CD4-positive, alpha-beta T cell (primary cell): ENCODE data around the gene ADGRV1. TPM values are rescaled to one million over a fixed set of nuclear protein-coding genes. Genes with fewer than 3 reads are reported as not detected.

Experiments
- ATAC-seq: fragments of 200-7000 bp; cut with Tn5 transposase; one replicate; pipeline ENCODE4 v1.10.0; 2022; ENCODE audit warnings: mild to moderate bottlenecking; ENCODE audit not compliant: poor library complexity
- CTCF ChIA-PET: fragments of 350-600 bp; sonication (Branson Sonifier 250); formaldehyde crosslinking; loops from one replicate; lab custom pipeline; 2021; ENCODE audit warnings: antibody characterized with exemption, inconsistent platforms; lab: Charles Lee
- POLR2A ChIA-PET: fragments of 350-600 bp; sonication (Branson Sonifier 250); formaldehyde crosslinking; loops from one replicate; lab custom pipeline; 2021; ENCODE audit warnings: antibody characterized with exemption, inconsistent platforms; lab: Charles Lee
- DNase-seq, 14 experiments: peaks; one replicate each; pipeline ENCODE4 v3.0.0-alpha.2; 2013 to 2020; ENCODE audit warnings: mixed read lengths in 2 of 14
- H3K27ac ChIP-seq, 2 donors: one replicate each; pipeline versions ENCODE4 v1.5.1 to v1.7.0; 2013; ENCODE audit warnings: low read length in 2 of 2, low read depth in 1 of 2, mild to moderate bottlenecking in 1 of 2
- H3K27me3 ChIP-seq, 2 experiments: 1 replicate in 1 of 2; 2 replicates in 1 of 2; pipeline versions ENCODE4 v1.6.1 to v1.7.0; 2013; ENCODE audit warnings: low read length in 2 of 2, control low read depth in 1 of 2, mild to moderate bottlenecking in 1 of 2, moderate library complexity in 1 of 2; ENCODE audit not compliant: insufficient read depth in 2 of 2, control insufficient read depth in 1 of 2
- H3K36me3 ChIP-seq: one replicate; pipeline ENCODE4 v1.6.1; 2013; ENCODE audit warnings: low read length, control low read depth; ENCODE audit not compliant: insufficient read depth
- H3K4me1 ChIP-seq: one replicate; pipeline ENCODE4 v1.6.1; 2013; ENCODE audit warnings: low read length, control low read depth; ENCODE audit not compliant: insufficient read depth
- H3K4me3 ChIP-seq: one replicate; pipeline ENCODE4 v1.5.1; 2013; ENCODE audit warnings: mild to moderate bottlenecking, low read length, moderate library complexity
- H3K9me3 ChIP-seq, 2 experiments: 1 replicate in 1 of 2; 2 replicates in 1 of 2; pipeline versions ENCODE4 v1.6.1 to v1.7.0; 2013; ENCODE audit warnings: low read length in 2 of 2, mild to moderate bottlenecking in 2 of 2, control low read depth in 1 of 2, moderate library complexity in 1 of 2; ENCODE audit not compliant: control insufficient read depth in 1 of 2, insufficient read depth in 1 of 2
- H3K27ac Mint-ChIP-seq: one replicate; pipeline ENCODE4 v1.8.0; 2020; ENCODE audit warnings: mixed read lengths
- H3K27me3 Mint-ChIP-seq: one replicate; pipeline ENCODE4 v1.8.0; 2021; ENCODE audit warnings: mixed read lengths
- H3K36me3 Mint-ChIP-seq: one replicate; pipeline ENCODE4 v1.8.0; 2021; ENCODE audit warnings: low read depth, mixed read lengths
- H3K4me1 Mint-ChIP-seq: one replicate; pipeline ENCODE4 v1.8.0; 2021; ENCODE audit warnings: low read depth, mixed read lengths
- H3K4me3 Mint-ChIP-seq: one replicate; pipeline ENCODE4 v1.8.0; 2020; ENCODE audit warnings: mild to moderate bottlenecking, mixed read lengths
- H3K9me3 Mint-ChIP-seq: one replicate; pipeline ENCODE4 v1.8.0; 2020; ENCODE audit warnings: mixed read lengths
- CTCF ChIP-seq: fragments of 200-600 bp; IDR thresholded peaks from one replicate; pipeline ENCODE4 v1.8.0; 2022; ENCODE audit warnings: antibody characterized with exemption, mild to moderate bottlenecking
- intact Hi-C, 2 experiments: fragments of 100-400 bp; cut with DNase I in 1 of 2; cut with micrococcal nuclease in 1 of 2; formaldehyde crosslinking; loops; one replicate each; pipeline versions ENCODE4 v1.15.1 to v1.9.0; 2023 to 2025; cut with DNase I, micrococcal nuclease
- total RNA-seq, 174 experiments: library from RNA in 2 of 174; stranded (reverse) in 2 of 174; gene quantifications; one replicate each; pipeline ENCODE4 v1.2.3 and lab custom pipeline; 2021 to 2026

The ADGRV1 gene
- total RNA-seq, 2 experiments from 2014 or later = 0.81 to 1.2 TPM

- intact Hi-C loops = no loop called here
- ATAC-seq = no peak
- Mint-ChIP-seq H3K36me3 (no peaks in the 10 kb centered on the region), H3K4me1 (no peaks in the 10 kb centered on the region), H3K27me3 (no peaks in the 10 kb centered on the region), H3K9me3 (no peaks in the 10 kb centered on the region), H3K27ac (no peak overlapping the region), H3K4me3 (no peak overlapping the region)
- no peak for DNase-seq
- H3K36me3 ChIP-seq = no peaks in the 10 kb centered on the region
- CTCF ChIA-PET = no interaction called here
- H3K27ac ChIP-seq = no peak overlapping the region
- H3K4me3 ChIP-seq = no peak overlapping the region
- no peaks in the 10 kb centered on the region for H3K9me3 ChIP-seq
- H3K4me1 ChIP-seq = no peaks in the 10 kb centered on the region
- no peak for TF ChIP-seq CTCF
- POLR2A ChIA-PET = no interaction called here
- H3K27me3 ChIP-seq = no peaks in the 10 kb centered on the region
These were observed 425.1 kb downstream of the ADGRV1 start for GRCh38 chr5:90983711-90984124.

- Mint-ChIP-seq H3K4me3 (no peak overlapping the region), H3K27ac (no peak overlapping the region), H3K27me3 (no peaks in the 10 kb centered on the region), H3K36me3 (no peaks in the 10 kb centered on the region), H3K4me1 (no peaks in the 10 kb centered on the region), H3K9me3 (no peaks in the 10 kb centered on the region)
- no peaks in the 10 kb centered on the region for H3K9me3 ChIP-seq
- ChIA-PET CTCF (no interaction called here), POLR2A (no interaction called here)
- intact Hi-C loops = no loop called here
- no peak overlapping the region for H3K4me3 ChIP-seq
- H3K4me1 ChIP-seq = no peaks in the 10 kb centered on the region
- no peaks in the 10 kb centered on the region for H3K27me3 ChIP-seq
- no peak for TF ChIP-seq CTCF
- no peak for ATAC-seq
- H3K27ac ChIP-seq = no peak overlapping the region
- no peak for DNase-seq
- no peaks in the 10 kb centered on the region for H3K36me3 ChIP-seq
These were observed 426.7 kb downstream of the ADGRV1 start for GRCh38 chr5:90985341-90985740.

GRCh38 chr5:90987726-90988125 lies 429.1 kb downstream of the ADGRV1 start:
- CTCF ChIA-PET = interaction anchor here (0.7 kb wide), 1 partner anchor 116 kb away, joined by 4 read pairs; no protein-coding TSS in a partner anchor
- no peaks in the 10 kb centered on the region for H3K27me3 Mint-ChIP-seq
- POLR2A ChIA-PET = no interaction called here

More at GRCh38 chr5:90987726-90988125, 429.1 kb downstream of the ADGRV1 start:
- Mint-ChIP-seq H3K4me1 (no peaks in the 10 kb centered on the region), H3K27ac (no peak overlapping the region), H3K9me3 (no peaks in the 10 kb centered on the region), H3K4me3 (no peak overlapping the region), H3K36me3 (no peaks in the 10 kb centered on the region)
- Histone ChIP-seq H3K36me3 (no peaks in the 10 kb centered on the region), H3K4me1 (no peaks in the 10 kb centered on the region), H3K4me3 (no peak overlapping the region), H3K9me3 (no peaks in the 10 kb centered on the region), H3K27ac (no peak overlapping the region), H3K27me3 (no peaks in the 10 kb centered on the region)
- no peak for TF ChIP-seq CTCF
- DNase-seq (no peak), ATAC-seq (no peak)
- intact Hi-C loops = no loop called here
